HUES64 (cell line): Measurements from ENCODE around the gene COL10A1.

Experiments
- H3K27ac ChIP-seq: 2 replicates; pipeline ENCODE4 v1.7.0; 2013; ENCODE audit warnings: low read depth, low read length, inconsistent platforms
- H3K27me3 ChIP-seq: 2 replicates; pipeline ENCODE4 v1.6.1; 2013; ENCODE audit warnings: mild to moderate bottlenecking, low read length; ENCODE audit not compliant: insufficient read depth
- H3K36me3 ChIP-seq: 2 replicates; pipeline ENCODE4 v1.6.1; 2013; ENCODE audit warnings: mild to moderate bottlenecking, low read length; ENCODE audit not compliant: insufficient read depth
- H3K4me1 ChIP-seq: 2 replicates; pipeline ENCODE4 v1.6.1; 2013; ENCODE audit warnings: mild to moderate bottlenecking, low read length, moderate library complexity; ENCODE audit not compliant: insufficient read depth
- H3K4me3 ChIP-seq: 2 replicates; pipeline ENCODE4 v1.5.1; 2013; ENCODE audit warnings: mild to moderate bottlenecking, low read length, moderate library complexity
- H3K9ac ChIP-seq: 2 replicates; pipeline ENCODE4 v1.6.1; 2013; ENCODE audit warnings: mild to moderate bottlenecking, low read depth, low read length
- H3K9me3 ChIP-seq: 2 replicates; pipeline ENCODE4 v1.6.1; 2013; ENCODE audit warnings: low read depth, low read length; ENCODE audit not compliant: insufficient read depth
- WGBS: fragments of 150-250, 120-280 bp; methylation state at CpG from one replicate; pipeline ENCODE4 v1.1.7; 2013; ENCODE audit warnings: missing lambda C conversion rate; 5-methylcytosine and 5-hydroxymethylcytosine counted together

Gene COL10A1

GRCh38 chr6:116120430-116120829, 5.5 kb downstream of the COL10A1 start:
- H3K4me3 ChIP-seq = no peak overlapping the region
- no peaks in the 10 kb centered on the region for H3K27me3 ChIP-seq
- peaks cover 49% of the 10 kb centered on the region for H3K36me3 ChIP-seq
- no peaks in the 10 kb centered on the region for H3K4me1 ChIP-seq
- 94% methylated on average over 3 of the region's 3 CpGs for WGBS
- no peak overlapping the region for H3K27ac ChIP-seq
- H3K9ac ChIP-seq = no peak overlapping the region
- H3K9me3 ChIP-seq = no peaks in the 10 kb centered on the region

- H3K4me1 ChIP-seq = no peaks in the 10 kb centered on the region
- H3K36me3 ChIP-seq = peaks cover 67% of the 10 kb centered on the region
- H3K27me3 ChIP-seq = no peaks in the 10 kb centered on the region
- H3K4me3 ChIP-seq = no peak overlapping the region
- no peak overlapping the region for H3K27ac ChIP-seq
- H3K9ac ChIP-seq = no peak overlapping the region
- H3K9me3 ChIP-seq = no peaks in the 10 kb centered on the region
Observed at GRCh38 chr6:116118608-116119007, 7.3 kb downstream of the COL10A1 start.

- Histone ChIP-seq H3K27me3 (no peaks in the 10 kb centered on the region), H3K36me3 (peaks cover 94% of the 10 kb centered on the region), H3K4me1 (no peaks in the 10 kb centered on the region), H3K4me3 (no peak overlapping the region), H3K27ac (no peak overlapping the region), H3K9me3 (no peaks in the 10 kb centered on the region), H3K9ac (no peak overlapping the region)
- no CpG with 5 or more reads among the region's 2 CpGs for WGBS
Observed at GRCh38 chr6:116115781-116116180, 10.2 kb downstream of the COL10A1 start.

GRCh38 chr6:116113386-116113785, 12.5 kb downstream of the COL10A1 start:
- Histone ChIP-seq H3K4me1 (peaks cover 14% of the 10 kb centered on the region), H3K27ac (no peak overlapping the region), H3K9ac (no peak overlapping the region), H3K4me3 (no peak overlapping the region), H3K36me3 (peaks cover 99% of the 10 kb centered on the region), H3K27me3 (no peaks in the 10 kb centered on the region), H3K9me3 (no peaks in the 10 kb centered on the region)
- WGBS = 86% methylated on average over 2 of the region's 2 CpGs

- H3K27ac ChIP-seq = no peak overlapping the region
- H3K4me1 ChIP-seq = peaks cover 25% of the 10 kb centered on the region
- H3K9ac ChIP-seq = no peak overlapping the region
- no peaks in the 10 kb centered on the region for H3K27me3 ChIP-seq
- H3K36me3 ChIP-seq = peaks cover 87% of the 10 kb centered on the region
- no peak overlapping the region for H3K4me3 ChIP-seq
- no peaks in the 10 kb centered on the region for H3K9me3 ChIP-seq
- 52% methylated on average over 4 of the region's 5 CpGs for WGBS
Observed at GRCh38 chr6:116111552-116112528, 14.1 kb downstream of the COL10A1 start.

- H3K36me3 ChIP-seq = peaks cover 57% of the 10 kb centered on the region
- H3K9me3 ChIP-seq = no peaks in the 10 kb centered on the region
- no peak overlapping the region for H3K27ac ChIP-seq
- H3K4me3 ChIP-seq = no peak overlapping the region
- no peaks in the 10 kb centered on the region for H3K27me3 ChIP-seq
- H3K4me1 ChIP-seq = peaks cover 53% of the 10 kb centered on the region
- no peak overlapping the region for H3K9ac ChIP-seq
- WGBS = 83% methylated on average over 1 of the region's 1 CpG
Observed at GRCh38 chr6:116108836-116109235, 17.1 kb downstream of the COL10A1 start.

- peaks cover 32% of the 10 kb centered on the region for H3K36me3 ChIP-seq
- peak overlapping the region; percentile 23 for H3K4me3 ChIP-seq
- no peaks in the 10 kb centered on the region for H3K27me3 ChIP-seq
- peak overlapping the region; percentile 91 for H3K27ac ChIP-seq
- no peaks in the 10 kb centered on the region for H3K9me3 ChIP-seq
- H3K9ac ChIP-seq = peak overlapping the region; percentile 62; the same call in 1 of the 2 replicates
- H3K4me1 ChIP-seq = peaks cover 75% of the 10 kb centered on the region
- 89% methylated on average over 1 of the region's 1 CpG for WGBS
Observed at GRCh38 chr6:116106146-116106545, 19.8 kb downstream of the COL10A1 start.

GRCh38 chr6:116105247-116105646, 20.7 kb downstream of the COL10A1 start:
- Histone ChIP-seq H3K9ac (no peak overlapping the region), H3K27ac (peak overlapping the region; percentile 39; the same call in 1 of the 2 replicates), H3K36me3 (peaks cover 23% of the 10 kb centered on the region), H3K27me3 (no peaks in the 10 kb centered on the region; the same call in 1 of the 2 replicates), H3K9me3 (no peaks in the 10 kb centered on the region), H3K4me3 (no peak overlapping the region), H3K4me1 (peaks cover 75% of the 10 kb centered on the region)
- WGBS = 90% methylated on average over 3 of the region's 3 CpGs

- Histone ChIP-seq H3K4me3 (no peak overlapping the region), H3K27me3 (peaks cover 4% of the 10 kb centered on the region), H3K4me1 (peaks cover 73% of the 10 kb centered on the region)
Observed at GRCh38 chr6:116104636-116105035, 21.3 kb downstream of the COL10A1 start.

GRCh38 chr6:116102873-116103272, 23.1 kb downstream of the COL10A1 start:
- peaks cover 5% of the 10 kb centered on the region for H3K27me3 ChIP-seq
- no peak overlapping the region for H3K9ac ChIP-seq
- peaks cover 57% of the 10 kb centered on the region for H3K4me1 ChIP-seq
- no peaks in the 10 kb centered on the region for H3K36me3 ChIP-seq
- H3K4me3 ChIP-seq = no peak overlapping the region
- H3K27ac ChIP-seq = no peak overlapping the region
- WGBS = 93% methylated on average over 3 of the region's 4 CpGs
- no peaks in the 10 kb centered on the region for H3K9me3 ChIP-seq

More at GRCh38 chr6:116104636-116105035, 21.3 kb downstream of the COL10A1 start:
- Histone ChIP-seq H3K9ac (no peak overlapping the region), H3K9me3 (no peaks in the 10 kb centered on the region), H3K27ac (no peak overlapping the region), H3K36me3 (peaks cover 16% of the 10 kb centered on the region)
- WGBS = 94% methylated on average over 1 of the region's 1 CpG

GRCh38 chr6:116101790-116102189, 24.1 kb downstream of the COL10A1 start:
- peak overlapping the region; percentile 81 for H3K4me3 ChIP-seq
- peak overlapping the region; percentile 93; the same call in 1 of the 2 replicates for H3K9ac ChIP-seq
- H3K27ac ChIP-seq = no peak overlapping the region
- H3K4me1 ChIP-seq = peaks cover 49% of the 10 kb centered on the region
- H3K36me3 ChIP-seq = no peaks in the 10 kb centered on the region
- H3K9me3 ChIP-seq = 0 out of 2 replicates have a peak, but pooled peaks cover 1% of the 10 kb centered on the region
- H3K27me3 ChIP-seq = peaks cover 5% of the 10 kb centered on the region
- WGBS = 82% methylated on average over 2 of the region's 2 CpGs
